LNCAP (cell line): ENCODE measurements around the gene ZFR2.

ENCODE experiments used
- CTCF ChIP-seq: fragments of 450-650 bp; IDR thresholded peaks from 2 replicates; pipeline ENCODE4 v1.5.1; 2017; ENCODE audit warnings: mild to moderate bottlenecking

The ZFR2 gene

DNA sequence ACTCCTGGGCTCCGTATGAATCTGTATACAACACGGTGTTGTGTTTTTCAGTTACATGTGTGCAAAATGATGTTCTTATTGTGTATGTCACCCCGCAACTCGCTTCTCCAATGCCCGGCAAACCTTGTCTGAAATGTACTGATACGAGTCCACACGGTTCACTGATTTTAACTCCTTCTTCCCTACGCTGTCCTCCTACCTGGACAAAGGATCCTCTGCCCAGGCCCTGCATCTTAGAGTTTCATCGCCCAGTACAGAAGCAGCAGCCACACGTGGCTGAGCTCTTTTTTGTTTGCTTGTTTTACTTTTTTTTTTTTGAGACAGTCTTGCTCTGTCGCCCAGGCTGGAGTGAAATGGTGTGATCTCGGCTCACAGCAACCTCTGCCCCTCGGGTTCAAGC lies 28.9 kb downstream of the ZFR2 start:
- TF ChIP-seq CTCF, result no peak

DNA sequence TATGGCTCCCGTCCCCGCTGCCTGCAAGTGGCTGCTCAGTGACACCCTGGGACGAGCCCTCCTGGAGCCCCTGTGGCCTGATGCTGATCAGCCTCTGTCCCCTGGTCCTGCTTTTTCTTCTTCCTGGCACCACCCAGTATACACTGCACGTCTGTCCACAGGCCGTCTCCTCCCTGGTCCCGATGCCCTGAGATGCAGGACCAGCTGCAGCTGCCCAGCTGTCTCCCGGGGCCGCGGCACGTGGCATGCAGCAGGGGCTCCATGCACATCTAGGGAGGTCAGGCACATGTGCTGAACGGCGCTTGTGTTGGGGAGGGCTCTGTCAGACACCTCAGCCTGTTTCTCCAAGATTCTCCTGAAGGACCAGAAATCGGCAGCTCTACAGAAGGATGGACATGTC lies 30.2 kb downstream of the ZFR2 start:
- TF ChIP-seq CTCF, result no peak

- TF ChIP-seq CTCF, result no peak
Measured at GRCh38 chr19:3837922-3838321, 30.9 kb downstream of the ZFR2 start.

DNA sequence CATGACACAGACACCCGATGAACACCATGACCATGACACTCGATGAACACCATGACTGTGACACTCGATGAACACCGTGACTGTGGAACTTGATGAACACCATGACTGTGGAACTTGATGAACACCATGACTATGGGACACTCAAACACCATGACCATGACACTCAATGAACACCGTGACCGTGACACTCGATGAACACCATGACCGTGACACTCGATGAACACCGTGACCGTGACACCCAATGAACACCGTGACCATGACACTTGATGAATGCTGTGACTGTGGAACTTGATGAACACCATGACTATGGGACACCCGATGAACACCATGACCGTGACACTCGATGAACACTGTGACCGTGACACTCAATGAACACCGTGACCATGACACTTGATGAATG lies 31.5 kb downstream of the ZFR2 start:
- no peak for TF ChIP-seq CTCF

- no peak for TF ChIP-seq CTCF
Measured at GRCh38 chr19:3836887-3837286, 32.0 kb downstream of the ZFR2 start.

DNA sequence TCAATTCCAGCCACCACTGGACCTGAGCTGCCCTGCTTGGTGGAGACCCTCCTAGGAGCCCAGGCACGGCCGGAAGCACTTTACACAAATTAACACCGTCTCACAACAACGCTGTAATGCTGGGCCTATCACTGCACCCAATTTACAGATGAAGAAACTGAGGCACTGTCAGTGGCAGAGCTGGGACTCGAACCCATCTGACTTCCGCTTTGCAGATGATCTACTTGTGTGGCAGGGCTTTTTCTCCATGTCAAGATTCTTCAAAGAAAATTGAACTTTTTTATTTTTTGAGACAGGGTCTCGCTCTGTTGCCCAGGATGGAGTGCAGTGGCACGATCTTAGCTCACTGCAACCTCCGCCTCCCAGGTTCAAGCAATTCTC lies 33.8 kb downstream of the ZFR2 start:
- TF ChIP-seq CTCF, result no peak

DNA sequence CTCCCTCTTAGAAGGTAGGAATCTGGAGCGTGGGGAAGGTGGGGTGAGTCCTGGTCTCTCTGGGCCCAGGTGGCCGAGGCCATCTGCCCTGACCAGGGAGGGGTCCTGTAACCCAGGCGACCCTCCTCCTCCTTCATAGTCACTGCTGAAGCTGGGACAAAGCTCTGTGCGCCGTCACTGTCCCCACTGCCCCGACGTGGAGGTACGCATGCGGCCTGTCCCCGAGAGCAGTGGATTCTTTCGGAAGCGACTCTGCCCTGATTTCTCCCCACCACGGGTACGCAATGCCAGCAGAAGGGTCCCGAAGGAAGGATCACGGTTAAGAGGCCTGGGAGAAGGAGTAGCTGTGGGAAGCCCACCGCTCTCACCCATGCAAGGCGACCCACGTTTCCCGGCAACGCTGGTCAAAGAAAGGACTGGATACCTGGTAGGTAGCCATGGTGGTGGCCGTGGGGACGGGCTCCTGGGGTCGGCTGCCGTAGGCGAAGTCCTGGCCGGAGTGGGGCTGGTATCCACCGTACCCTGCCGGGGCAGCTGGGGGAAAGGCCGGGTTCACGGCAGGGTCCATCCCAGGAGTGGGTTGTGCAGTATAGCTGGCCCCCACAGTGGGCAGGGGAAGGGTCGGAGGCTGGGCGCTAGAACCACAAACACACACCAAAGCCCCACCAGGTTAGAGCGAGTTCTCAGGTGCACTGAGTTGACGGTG lies 34.3 kb downstream of the ZFR2 start:
- TF ChIP-seq CTCF, result no peak
